ENCODE results near the gene UPP2. TPM values are rescaled to one million over a fixed set of nuclear protein-coding genes. Genes with fewer than 3 reads are reported as not detected.
A peak's percentile ranks its signal among the peaks of the same experiment; 100 is the strongest.

Gene UPP2
- total and polyA plus RNA-seq, 9 of the 15 experiments (the other 6 are each of a cell fraction or from before 2014, with no cell fraction given), result not detected

- no peak overlapping the region for H2AFZ ChIP-seq (ENCODE audit: low read depth, low read length)
- BruUV-seq (replicated peaks), result no TSS peak
- no peak overlapping the region for H3K4me2 ChIP-seq (ENCODE audit: insufficient read depth, low read length)
- FAIRE-seq (no peak), ATAC-seq (no peak), DNase-seq (ENCODE audit: extremely low read depth in 1 of 4, low spot score in 3 of 4) (no peak)
- ChIA-PET POLR2A (no interaction called here), CTCF (ENCODE audit: low intra/inter-chr PET ratio) (no interaction called here)
- WGBS (ENCODE audit: insufficient coverage, low coverage, missing lambda C conversion rate), result 3% methylated on average over 3 of the region's 3 CpGs
- H3K4me3 ChIP-seq, result no peak overlapping the region
- no peaks in the 10 kb centered on the region; the same call in 1 of the 2 replicates for H3K9me3 ChIP-seq (replicated peaks; ENCODE audit: control insufficient read depth, insufficient read depth, low read depth, low read length)
- no peaks in the 10 kb centered on the region for H3K36me3 ChIP-seq (ENCODE audit: control insufficient read depth, insufficient read depth, low read length)
- H4K20me1 ChIP-seq (replicated peaks; ENCODE audit: control insufficient read depth, insufficient read depth, low read length), result no peaks in the 10 kb centered on the region
- in situ Hi-C loops (cut with MboI), result no loop called here
- H3K27me3 ChIP-seq (ENCODE audit: control insufficient read depth in 2 of 2, insufficient read depth in 2 of 2, low read length in 2 of 2), result peaks cover 0 to 12% of the 10 kb centered on the region in 2 experiments; a peak in 2 of 5 replicates
- no peaks in the 10 kb centered on the region for H3K79me2 ChIP-seq (ENCODE audit: control insufficient read depth, insufficient read depth, low read length)
- TF ChIP-seq ZNF583 (CRISPR knock-in tag; IDR thresholded peaks at IDR 0.05) (no peak), ZZZ3 (IDR thresholded peaks at IDR 0.05) (no peak), ERF (CRISPR knock-in tag; IDR thresholded peaks at IDR 0.05) (no peak), ZNF24 (IDR thresholded peaks at IDR 0.05) (0 out of 2 replicates have a peak, but pooled peaks have one; percentile 23), CBX5 (IDR thresholded peaks at IDR 0.05; ENCODE audit: borderline replicate concordance, low read depth) (no peak), CHD4 (IDR thresholded peaks at IDR 0.05; ENCODE audit: insufficient read depth, insufficient replicate concordance, low read depth, low read length, poor library complexity, severe bottlenecking) (no peak), GATAD2A (IDR thresholded peaks at IDR 0.05) (no peak), CEBPB (tag; IDR thresholded peaks at IDR 0.05) (no peak)
- H3K9ac ChIP-seq (ENCODE audit: insufficient read depth in 1 of 2, low read depth in 2 of 2, low read length in 2 of 2), result no peak overlapping the region
- intact Hi-C loops (cut with micrococcal nuclease), result no loop called here
- no peaks in the 10 kb centered on the region for H3K9me1 ChIP-seq (ENCODE audit: control insufficient read depth, insufficient read depth, low read length)
- H3K27ac ChIP-seq (ENCODE audit: extremely low read depth, low read depth, low read length), result no peak overlapping the region
- H3K4me1 ChIP-seq (replicated peaks in 1 of 2; ENCODE audit: control insufficient read depth in 2 of 2, insufficient read depth in 2 of 2, low read length in 2 of 2), result no peaks in the 10 kb centered on the region
Measured at GRCh38 chr2:158088093-158088492, 13.6 kb upstream of the UPP2 start.

- peaks cover 0 to 12% of the 10 kb centered on the region in 2 experiments; a peak in 2 of 5 replicates for H3K27me3 ChIP-seq (ENCODE audit: control insufficient read depth in 2 of 2, insufficient read depth in 2 of 2, low read length in 2 of 2)
- H3K79me2 ChIP-seq (ENCODE audit: control insufficient read depth, insufficient read depth, low read length), result no peaks in the 10 kb centered on the region
- H3K4me3 ChIP-seq, result no peak overlapping the region
- DNase-seq (ENCODE audit: extremely low read depth in 1 of 4, low spot score in 3 of 4) (no peak), ATAC-seq (no peak), FAIRE-seq (no peak)
- no peak overlapping the region for H3K4me2 ChIP-seq (ENCODE audit: insufficient read depth, low read length)
- POLR2A ChIA-PET, result no interaction called here
- intact Hi-C loops (cut with micrococcal nuclease) (no loop called here), in situ Hi-C loops (cut with MboI) (no loop called here)
- H3K4me1 ChIP-seq (replicated peaks in 1 of 2; ENCODE audit: control insufficient read depth in 2 of 2, insufficient read depth in 2 of 2, low read length in 2 of 2), result no peaks in the 10 kb centered on the region
- CTCF ChIA-PET (ENCODE audit: low intra/inter-chr PET ratio), result no interaction called here
- H2AFZ ChIP-seq (ENCODE audit: low read depth, low read length), result no peak overlapping the region
- no peaks in the 10 kb centered on the region for H4K20me1 ChIP-seq (replicated peaks; ENCODE audit: control insufficient read depth, insufficient read depth, low read length)
- H3K36me3 ChIP-seq (ENCODE audit: control insufficient read depth, insufficient read depth, low read length), result no peaks in the 10 kb centered on the region
- no peak overlapping the region for H3K27ac ChIP-seq (ENCODE audit: extremely low read depth, low read depth, low read length)
- BruUV-seq (replicated peaks), result no TSS peak
- H3K9ac ChIP-seq (ENCODE audit: insufficient read depth in 1 of 2, low read depth in 2 of 2, low read length in 2 of 2), result no peak overlapping the region
- H3K9me3 ChIP-seq (replicated peaks; ENCODE audit: control insufficient read depth, insufficient read depth, low read depth, low read length), result no peaks in the 10 kb centered on the region; the same call in 1 of the 2 replicates
- WGBS (ENCODE audit: insufficient coverage, low coverage, missing lambda C conversion rate), result 7% methylated on average over 5 of the region's 5 CpGs
- H3K9me1 ChIP-seq (ENCODE audit: control insufficient read depth, insufficient read depth, low read length), result no peaks in the 10 kb centered on the region
- TF ChIP-seq MEIS2 (IDR thresholded peaks at IDR 0.05; ENCODE audit: partially characterized antibody), result no peak
- TF ChIP-seq RFX7 (CRISPR knock-in tag; IDR thresholded peaks at IDR 0.05), result no peak
- TF ChIP-seq EHMT2 (IDR thresholded peaks at IDR 0.05), result no peak
- no peak for TF ChIP-seq MYNN (IDR thresholded peaks at IDR 0.05)
- TF ChIP-seq MYNN (CRISPR knock-in tag; IDR thresholded peaks at IDR 0.05), result no peak
- TF ChIP-seq, protein P1, sequence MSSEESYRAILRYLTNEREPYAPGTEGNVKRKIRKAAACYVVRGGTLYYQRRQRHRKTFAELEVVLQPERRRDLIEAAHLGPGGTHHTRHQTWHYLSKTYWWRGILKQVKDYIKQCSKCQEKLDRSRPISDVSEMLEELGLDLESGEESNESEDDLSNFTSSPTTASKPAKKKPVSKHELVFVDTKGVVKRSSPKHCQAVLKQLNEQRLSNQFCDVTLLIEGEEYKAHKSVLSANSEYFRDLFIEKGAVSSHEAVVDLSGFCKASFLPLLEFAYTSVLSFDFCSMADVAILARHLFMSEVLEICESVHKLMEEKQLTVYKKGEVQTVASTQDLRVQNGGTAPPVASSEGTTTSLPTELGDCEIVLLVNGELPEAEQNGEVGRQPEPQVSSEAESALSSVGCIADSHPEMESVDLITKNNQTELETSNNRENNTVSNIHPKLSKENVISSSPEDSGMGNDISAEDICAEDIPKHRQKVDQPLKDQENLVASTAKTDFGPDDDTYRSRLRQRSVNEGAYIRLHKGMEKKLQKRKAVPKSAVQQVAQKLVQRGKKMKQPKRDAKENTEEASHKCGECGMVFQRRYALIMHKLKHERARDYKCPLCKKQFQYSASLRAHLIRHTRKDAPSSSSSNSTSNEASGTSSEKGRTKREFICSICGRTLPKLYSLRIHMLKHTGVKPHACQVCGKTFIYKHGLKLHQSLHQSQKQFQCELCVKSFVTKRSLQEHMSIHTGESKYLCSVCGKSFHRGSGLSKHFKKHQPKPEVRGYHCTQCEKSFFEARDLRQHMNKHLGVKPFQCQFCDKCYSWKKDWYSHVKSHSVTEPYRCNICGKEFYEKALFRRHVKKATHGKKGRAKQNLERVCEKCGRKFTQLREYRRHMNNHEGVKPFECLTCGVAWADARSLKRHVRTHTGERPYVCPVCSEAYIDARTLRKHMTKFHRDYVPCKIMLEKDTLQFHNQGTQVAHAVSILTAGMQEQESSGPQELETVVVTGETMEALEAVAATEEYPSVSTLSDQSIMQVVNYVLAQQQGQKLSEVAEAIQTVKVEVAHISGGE (CRISPR knock-in tag; IDR thresholded peaks at IDR 0.05), result no peak
- no peak for TF ChIP-seq L3MBTL2 (IDR thresholded peaks at IDR 0.05)
- TF ChIP-seq RBFOX2 (IDR thresholded peaks at IDR 0.05; ENCODE audit: low read depth, low read length), result no peak
- TF ChIP-seq ZKSCAN8 (CRISPR knock-in tag; IDR thresholded peaks at IDR 0.05), result no peak
Measured at GRCh38 chr2:158089322-158089721, 12.4 kb upstream of the UPP2 start.

Measured in K562 (cell line).